Spinal cord (tissue), 10 donors: ENCODE data around the gene DNAH3. TPM values are rescaled to one million over a fixed set of nuclear protein-coding genes. Genes with fewer than 3 reads are reported as not detected.
"Not testable (repeated sequence)": the region's sequence is repeated elsewhere in the genome, so short reads cannot be mapped to it uniquely, and the experiment has no call there.

ENCODE experiments used
- DNase-seq, 6 donors: peaks; one replicate each; pipeline versions ENCODE4 v3.0.0 to v3.0.0-alpha.2; 2013 to 2015; ENCODE audit warnings: low spot score in 6 of 6, low read depth in 4 of 6
- H3K27ac ChIP-seq: one replicate; pipeline ENCODE4 v1.5.1; 2013; ENCODE audit warnings: low read depth, low read length, control low read depth
- H3K27me3 ChIP-seq: one replicate; pipeline ENCODE4 v1.6.1; 2013; ENCODE audit warnings: low read length; ENCODE audit not compliant: control insufficient read depth, insufficient read depth
- H3K36me3 ChIP-seq: one replicate; pipeline ENCODE4 v1.6.1; 2013; ENCODE audit warnings: low read length; ENCODE audit not compliant: control insufficient read depth, insufficient read depth
- H3K4me1 ChIP-seq: one replicate; pipeline ENCODE4 v1.6.1; 2013; ENCODE audit warnings: low read length; ENCODE audit not compliant: control insufficient read depth, insufficient read depth
- H3K4me3 ChIP-seq: one replicate; pipeline ENCODE4 v1.5.1; 2013; ENCODE audit warnings: low read depth, low read length, control low read depth
- H3K9me3 ChIP-seq: one replicate; pipeline ENCODE4 v1.6.1; 2013; ENCODE audit warnings: low read length; ENCODE audit not compliant: control insufficient read depth, insufficient read depth
- WGBS: methylation state at CpG from one replicate; pipeline ENCODE4 v1.1.5; 2013; ENCODE audit warnings: missing lambda C conversion rate; ENCODE audit not compliant: insufficient coverage; 5-methylcytosine and 5-hydroxymethylcytosine counted together
- long read RNA-seq, 4 donors: transcript quantifications; one replicate each; lab custom pipeline, GENCODE V29; 2026
- polyA plus RNA-seq, 2 donors: library from polyadenylated mRNA; unstranded; fragments of 120-200 nt; gene quantifications; one replicate each; pipeline ENCODE4 v1.2.1, GENCODE V29; 2013; ENCODE audit not compliant: insufficient read length in 2 of 2
- total RNA-seq, 2 donors: library from RNA; depleted of rRNA in 1 of 2; stranded (reverse); fragments of 120-200 nt in 1 of 2; fragments of >200 nt in 1 of 2; gene quantifications; one replicate each; pipeline versions ENCODE4 v1.2.3 to v1.2.4, GENCODE V29; 2013 to 2014
- donor health status: healthy.

Gene DNAH3, protein sequence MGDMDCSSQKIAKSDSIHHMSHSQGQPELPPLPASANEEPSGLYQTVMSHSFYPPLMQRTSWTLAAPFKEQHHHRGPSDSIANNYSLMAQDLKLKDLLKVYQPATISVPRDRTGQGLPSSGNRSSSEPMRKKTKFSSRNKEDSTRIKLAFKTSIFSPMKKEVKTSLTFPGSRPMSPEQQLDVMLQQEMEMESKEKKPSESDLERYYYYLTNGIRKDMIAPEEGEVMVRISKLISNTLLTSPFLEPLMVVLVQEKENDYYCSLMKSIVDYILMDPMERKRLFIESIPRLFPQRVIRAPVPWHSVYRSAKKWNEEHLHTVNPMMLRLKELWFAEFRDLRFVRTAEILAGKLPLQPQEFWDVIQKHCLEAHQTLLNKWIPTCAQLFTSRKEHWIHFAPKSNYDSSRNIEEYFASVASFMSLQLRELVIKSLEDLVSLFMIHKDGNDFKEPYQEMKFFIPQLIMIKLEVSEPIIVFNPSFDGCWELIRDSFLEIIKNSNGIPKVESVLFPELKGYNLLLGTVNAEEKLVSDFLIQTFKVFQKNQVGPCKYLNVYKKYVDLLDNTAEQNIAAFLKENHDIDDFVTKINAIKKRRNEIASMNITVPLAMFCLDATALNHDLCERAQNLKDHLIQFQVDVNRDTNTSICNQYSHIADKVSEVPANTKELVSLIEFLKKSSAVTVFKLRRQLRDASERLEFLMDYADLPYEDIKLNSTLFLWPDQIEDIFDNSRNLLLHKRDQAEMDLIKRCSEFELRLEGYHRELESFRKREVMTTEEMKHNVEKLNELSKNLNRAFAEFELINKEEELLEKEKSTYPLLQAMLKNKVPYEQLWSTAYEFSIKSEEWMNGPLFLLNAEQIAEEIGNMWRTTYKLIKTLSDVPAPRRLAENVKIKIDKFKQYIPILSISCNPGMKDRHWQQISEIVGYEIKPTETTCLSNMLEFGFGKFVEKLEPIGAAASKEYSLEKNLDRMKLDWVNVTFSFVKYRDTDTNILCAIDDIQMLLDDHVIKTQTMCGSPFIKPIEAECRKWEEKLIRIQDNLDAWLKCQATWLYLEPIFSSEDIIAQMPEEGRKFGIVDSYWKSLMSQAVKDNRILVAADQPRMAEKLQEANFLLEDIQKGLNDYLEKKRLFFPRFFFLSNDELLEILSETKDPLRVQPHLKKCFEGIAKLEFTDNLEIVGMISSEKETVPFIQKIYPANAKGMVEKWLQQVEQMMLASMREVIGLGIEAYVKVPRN (N-terminal part only)
- total RNA-seq: 1 to 10 TPM; 1.6 to 3.2 TPM
- 1 to 10 TPM; 1.6 to 2.1 TPM for polyA plus RNA-seq
- long read RNA-seq, donor 1, partial matches to known transcripts: 7 of 16 reads
- long read RNA-seq, donor 1, other reads (novel, unspliced or antisense): 9 of 16 reads
- long read RNA-seq, donor 2: 0 reads
- long read RNA-seq, donor 3: 0 reads
- long read RNA-seq, donor 4: 0 reads

DNA sequence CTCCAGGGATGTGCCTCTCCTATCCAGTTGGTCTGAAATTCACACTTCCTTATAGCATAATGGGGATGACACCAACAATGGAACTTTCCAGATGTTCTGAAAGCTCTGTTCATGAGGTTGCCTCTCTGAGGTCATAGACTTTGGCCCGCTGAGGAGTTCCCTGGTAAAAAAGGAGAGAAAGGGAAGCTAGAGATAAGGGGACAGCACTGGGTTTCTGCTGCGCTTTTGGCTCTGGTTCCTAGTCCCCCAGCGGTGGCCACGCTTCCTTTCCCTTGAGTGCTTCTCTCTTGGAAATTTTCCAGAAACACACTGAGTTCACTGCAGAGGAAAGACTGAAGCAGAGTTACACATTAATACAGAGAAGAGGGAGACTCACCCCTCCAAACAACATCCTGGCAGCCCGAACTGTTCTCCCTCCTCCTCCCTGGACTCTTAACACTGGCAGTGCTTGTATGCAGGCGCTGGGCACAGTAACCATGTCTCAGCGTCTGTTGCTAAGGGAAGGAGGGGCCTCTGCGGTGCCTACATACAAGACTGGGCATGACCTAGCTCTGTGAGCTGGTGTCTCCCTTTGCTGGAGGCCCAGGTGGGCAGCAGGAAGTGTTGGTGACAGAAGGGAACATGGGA lies at the start of gene DNAH3:
Gene DNAH3 (minus strand): TSS at position 472 of the 627 bp plus-strand sequence. CDS start 527 bp downstream, outside the sequence.
- Histone ChIP-seq H3K4me1 (peaks cover 5% of the 10 kb centered on the region), H3K4me3 (no peak within 1 kb of the TSS), H3K36me3 (no peaks in the 10 kb centered on the region), H3K27me3 (no peaks in the 10 kb centered on the region), H3K27ac (no peak within 1 kb of the TSS), H3K9me3 (no peaks in the 10 kb centered on the region)
- peak in 2 of 6 donors; percentile 50 to 74 for DNase-seq
- WGBS: 40% methylated on average over 5 of the region's 8 CpGs

DNA sequence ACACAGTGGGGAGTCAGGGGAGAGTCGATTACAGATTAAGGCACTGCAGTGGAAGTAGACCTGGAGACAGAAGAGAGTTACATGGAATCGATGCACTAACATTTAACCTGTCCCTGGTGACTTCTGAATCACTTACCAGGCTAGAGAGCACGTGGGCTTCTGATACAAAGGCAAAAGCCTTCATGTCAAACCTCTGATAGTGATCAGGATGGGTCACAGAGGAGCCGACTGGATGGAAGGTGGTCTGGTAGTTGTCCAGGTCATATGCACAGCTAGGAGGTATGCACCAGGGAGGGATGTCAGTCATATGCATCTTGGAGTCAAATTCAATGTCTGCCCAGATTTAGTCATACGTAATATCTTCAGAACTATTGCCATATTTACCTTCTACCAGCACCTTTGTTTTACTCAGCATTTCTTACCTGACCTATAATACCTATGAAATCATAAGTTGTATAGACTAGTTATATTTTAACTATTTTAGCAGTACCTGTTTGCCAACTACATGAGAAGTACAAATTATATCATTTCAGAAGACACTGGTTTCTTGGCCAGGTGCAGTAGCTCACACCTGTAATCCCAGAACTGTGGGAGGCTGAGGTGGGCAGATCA lies 49.1 kb upstream of the DNAH3 start:
- no peak for DNase-seq
- WGBS: 87% methylated on average over 4 of the region's 5 CpGs
- Histone ChIP-seq H3K4me3 (no peak overlapping the region), H3K4me1 (no peaks in the 10 kb centered on the region), H3K36me3 (no peaks in the 10 kb centered on the region), H3K27me3 (no peaks in the 10 kb centered on the region), H3K9me3 (no peaks in the 10 kb centered on the region), H3K27ac (no peak overlapping the region)

- Histone ChIP-seq H3K27ac (no peak overlapping the region), H3K36me3 (no peaks in the 10 kb centered on the region), H3K4me3 (no peak overlapping the region), H3K4me1 (no peaks in the 10 kb centered on the region), H3K9me3 (no peaks in the 10 kb centered on the region), H3K27me3 (no peaks in the 10 kb centered on the region)
- DNase-seq: no peak
- WGBS: 77% methylated on average over 2 of the region's 3 CpGs
Observed at GRCh38 chr16:21197621-21198020, 47.0 kb upstream of the DNAH3 start.

DNA sequence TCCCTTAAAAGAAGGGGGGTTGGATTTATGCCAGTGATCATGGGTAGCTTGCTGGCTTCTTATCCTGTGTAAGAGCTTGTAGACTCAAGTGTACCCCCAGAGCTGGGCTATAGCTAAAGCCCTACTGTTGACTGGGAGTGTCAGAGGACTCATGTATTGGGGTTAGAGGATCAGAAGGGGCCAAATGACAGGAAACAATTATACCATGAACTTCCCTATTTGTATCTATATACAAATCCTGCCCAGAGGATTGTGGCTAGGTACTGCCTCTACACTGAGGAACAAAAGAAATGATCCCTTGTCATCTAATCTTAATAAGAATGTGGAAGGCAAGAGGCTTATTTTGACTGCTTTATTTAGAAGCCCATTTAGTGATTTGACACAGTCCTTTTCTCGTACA lies 46.5 kb upstream of the DNAH3 start:
- DNase-seq: no peak
- Histone ChIP-seq H3K9me3 (no peaks in the 10 kb centered on the region), H3K36me3 (no peaks in the 10 kb centered on the region), H3K27ac (no peak overlapping the region), H3K4me3 (no peak overlapping the region), H3K4me1 (no peaks in the 10 kb centered on the region), H3K27me3 (no peaks in the 10 kb centered on the region)
- no CpG with 5 or more reads among the region's 1 CpG for WGBS

- WGBS: 96% methylated on average over 4 of the region's 8 CpGs
- H3K36me3 ChIP-seq, H3K4me3 ChIP-seq, H3K27me3 ChIP-seq, DNase-seq, H3K9me3 ChIP-seq, H3K27ac ChIP-seq, H3K4me1 ChIP-seq: not testable (repeated sequence)
Observed at GRCh38 chr16:21195330-21195729, 44.7 kb upstream of the DNAH3 start.

DNA sequence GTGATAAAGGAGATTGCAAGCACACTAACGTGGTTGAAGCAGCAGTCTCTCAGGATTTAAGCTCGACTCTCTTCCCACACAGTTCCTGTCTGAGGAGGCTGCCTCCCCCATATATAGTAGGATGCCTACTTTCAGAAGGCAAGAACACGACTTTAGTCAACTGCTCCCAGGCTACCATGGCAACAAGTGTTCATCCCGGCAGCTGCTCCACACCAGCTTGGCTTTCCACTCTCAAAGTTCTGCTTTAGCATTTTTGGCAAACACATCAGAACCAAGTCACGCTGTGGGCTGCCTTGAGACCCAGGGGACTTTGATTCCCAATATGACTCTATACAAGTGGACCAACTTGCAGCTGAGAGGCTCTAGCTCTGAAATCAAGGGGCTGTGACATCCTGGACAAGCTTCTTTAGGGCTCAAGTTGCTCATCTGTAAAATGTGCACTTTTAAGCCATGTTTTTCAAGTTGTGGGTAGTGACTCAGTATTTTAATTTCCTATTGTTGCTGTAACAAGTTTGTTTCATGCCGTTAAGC lies 44.2 kb upstream of the DNAH3 start:
- Histone ChIP-seq H3K27me3 (no peaks in the 10 kb centered on the region), H3K9me3 (no peaks in the 10 kb centered on the region), H3K27ac (no peak overlapping the region), H3K4me3 (no peak overlapping the region), H3K4me1 (no peaks in the 10 kb centered on the region), H3K36me3 (no peaks in the 10 kb centered on the region)
- DNase-seq: peak in 4 of 6 donors; percentile 5 to 50 (median 38)
- WGBS: 25% methylated on average over 5 of the region's 6 CpGs

DNA sequence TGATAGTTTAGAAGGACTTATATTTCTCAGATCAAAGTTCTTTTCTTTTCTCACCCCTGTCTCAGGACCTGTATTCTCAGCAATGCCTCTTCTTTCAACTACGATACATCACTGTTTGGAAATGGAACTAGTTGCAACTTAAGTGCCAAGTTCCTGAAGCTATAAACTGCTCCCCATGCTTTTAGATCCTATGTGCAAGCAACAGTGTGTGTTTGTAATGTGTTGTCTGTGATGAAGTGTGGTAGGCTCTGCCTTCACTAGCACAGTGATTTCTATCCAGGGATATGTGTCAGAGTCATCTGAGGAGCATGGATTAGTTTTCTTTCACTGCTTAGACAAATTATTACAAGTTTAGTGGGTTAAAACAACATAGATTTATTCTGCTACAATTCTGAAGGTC lies 42.3 kb upstream of the DNAH3 start:
- no peaks in the 10 kb centered on the region for H3K9me3 ChIP-seq
- peaks cover 8% of the 10 kb centered on the region for H3K4me1 ChIP-seq
- no peaks in the 10 kb centered on the region for H3K27me3 ChIP-seq
- DNase-seq: peak in 1 of 6 donors; percentile 52
- no peak overlapping the region for H3K27ac ChIP-seq
- no peak overlapping the region for H3K4me3 ChIP-seq
- WGBS: no CpG with 5 or more reads among the region's 1 CpG
- no peaks in the 10 kb centered on the region for H3K36me3 ChIP-seq

GRCh38 chr16:21190599-21190998 lies 40.0 kb upstream of the DNAH3 start:
- Histone ChIP-seq H3K27me3 (no peaks in the 10 kb centered on the region), H3K27ac (no peak overlapping the region), H3K36me3 (no peaks in the 10 kb centered on the region), H3K4me3 (no peak overlapping the region), H3K9me3 (no peaks in the 10 kb centered on the region), H3K4me1 (peaks cover 8% of the 10 kb centered on the region)
- DNase-seq: peak in 2 of 6 donors; percentile 39 to 84
